ENCODE data around the gene SDK2.

DNA sequence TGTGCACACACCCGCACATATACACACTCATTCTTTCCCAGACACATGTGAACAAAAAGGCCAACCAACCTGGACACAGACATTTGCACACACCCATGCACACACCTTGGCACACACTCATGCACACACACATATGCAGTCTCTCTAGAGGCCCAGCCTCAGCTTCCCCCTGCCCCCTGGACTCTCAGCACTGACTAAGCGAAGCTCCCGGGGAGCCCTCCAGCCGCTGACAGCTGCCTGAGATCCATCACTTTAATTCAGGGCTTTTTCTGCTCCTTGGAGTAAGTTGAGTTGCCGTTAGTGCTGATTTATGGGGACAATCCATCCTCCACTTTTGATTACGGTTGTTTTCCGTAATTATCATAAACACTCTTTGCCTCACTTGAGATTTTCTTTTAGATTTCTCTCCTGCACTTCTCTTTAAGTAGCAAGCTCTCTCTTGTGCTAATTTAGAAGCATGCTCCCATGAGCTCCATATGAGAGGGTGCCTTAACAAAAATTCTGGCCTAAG is 173.9 kb downstream of the SDK2 start:
- no peak for TF ChIP-seq ZNF274 (IDR thresholded peaks at IDR 0.05; ENCODE audit: borderline replicate concordance, low read depth, low read length)
- TF ChIP-seq, protein P1, sequence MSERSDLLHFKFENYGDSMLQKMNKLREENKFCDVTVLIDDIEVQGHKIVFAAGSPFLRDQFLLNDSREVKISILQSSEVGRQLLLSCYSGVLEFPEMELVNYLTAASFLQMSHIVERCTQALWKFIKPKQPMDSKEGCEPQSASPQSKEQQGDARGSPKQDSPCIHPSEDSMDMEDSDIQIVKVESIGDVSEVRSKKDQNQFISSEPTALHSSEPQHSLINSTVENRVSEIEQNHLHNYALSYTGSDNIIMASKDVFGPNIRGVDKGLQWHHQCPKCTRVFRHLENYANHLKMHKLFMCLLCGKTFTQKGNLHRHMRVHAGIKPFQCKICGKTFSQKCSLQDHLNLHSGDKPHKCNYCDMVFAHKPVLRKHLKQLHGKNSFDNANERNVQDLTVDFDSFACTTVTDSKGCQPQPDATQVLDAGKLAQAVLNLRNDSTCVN (CRISPR knock-in tag; IDR thresholded peaks at IDR 0.05) = no peak
- TF ChIP-seq TAF1 (IDR thresholded peaks at IDR 0.05; ENCODE audit: control insufficient read depth, extremely low read depth, insufficient read depth, low read length, severe bottlenecking) = no peak
- TF ChIP-seq POLR2A (conservative IDR thresholded peaks at IDR 0.05) = no peak
- TF ChIP-seq, protein P2, sequence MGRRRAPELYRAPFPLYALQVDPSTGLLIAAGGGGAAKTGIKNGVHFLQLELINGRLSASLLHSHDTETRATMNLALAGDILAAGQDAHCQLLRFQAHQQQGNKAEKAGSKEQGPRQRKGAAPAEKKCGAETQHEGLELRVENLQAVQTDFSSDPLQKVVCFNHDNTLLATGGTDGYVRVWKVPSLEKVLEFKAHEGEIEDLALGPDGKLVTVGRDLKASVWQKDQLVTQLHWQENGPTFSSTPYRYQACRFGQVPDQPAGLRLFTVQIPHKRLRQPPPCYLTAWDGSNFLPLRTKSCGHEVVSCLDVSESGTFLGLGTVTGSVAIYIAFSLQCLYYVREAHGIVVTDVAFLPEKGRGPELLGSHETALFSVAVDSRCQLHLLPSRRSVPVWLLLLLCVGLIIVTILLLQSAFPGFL (CRISPR knock-in tag; IDR thresholded peaks at IDR 0.05) = no peak
- TF ChIP-seq, protein P3, sequence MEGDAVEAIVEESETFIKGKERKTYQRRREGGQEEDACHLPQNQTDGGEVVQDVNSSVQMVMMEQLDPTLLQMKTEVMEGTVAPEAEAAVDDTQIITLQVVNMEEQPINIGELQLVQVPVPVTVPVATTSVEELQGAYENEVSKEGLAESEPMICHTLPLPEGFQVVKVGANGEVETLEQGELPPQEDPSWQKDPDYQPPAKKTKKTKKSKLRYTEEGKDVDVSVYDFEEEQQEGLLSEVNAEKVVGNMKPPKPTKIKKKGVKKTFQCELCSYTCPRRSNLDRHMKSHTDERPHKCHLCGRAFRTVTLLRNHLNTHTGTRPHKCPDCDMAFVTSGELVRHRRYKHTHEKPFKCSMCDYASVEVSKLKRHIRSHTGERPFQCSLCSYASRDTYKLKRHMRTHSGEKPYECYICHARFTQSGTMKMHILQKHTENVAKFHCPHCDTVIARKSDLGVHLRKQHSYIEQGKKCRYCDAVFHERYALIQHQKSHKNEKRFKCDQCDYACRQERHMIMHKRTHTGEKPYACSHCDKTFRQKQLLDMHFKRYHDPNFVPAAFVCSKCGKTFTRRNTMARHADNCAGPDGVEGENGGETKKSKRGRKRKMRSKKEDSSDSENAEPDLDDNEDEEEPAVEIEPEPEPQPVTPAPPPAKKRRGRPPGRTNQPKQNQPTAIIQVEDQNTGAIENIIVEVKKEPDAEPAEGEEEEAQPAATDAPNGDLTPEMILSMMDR (IDR thresholded peaks at IDR 0.05 in 2 of 3, conservative IDR thresholded peaks at IDR 0.05 in 1 of 3; ENCODE audit: insufficient read depth in 2 of 3, low read depth in 1 of 3, low read length in 3 of 3) = no peak

Measured in K562 (cell line).